ENCODE results near the gene TMTC4.

The TMTC4 gene

DNA sequence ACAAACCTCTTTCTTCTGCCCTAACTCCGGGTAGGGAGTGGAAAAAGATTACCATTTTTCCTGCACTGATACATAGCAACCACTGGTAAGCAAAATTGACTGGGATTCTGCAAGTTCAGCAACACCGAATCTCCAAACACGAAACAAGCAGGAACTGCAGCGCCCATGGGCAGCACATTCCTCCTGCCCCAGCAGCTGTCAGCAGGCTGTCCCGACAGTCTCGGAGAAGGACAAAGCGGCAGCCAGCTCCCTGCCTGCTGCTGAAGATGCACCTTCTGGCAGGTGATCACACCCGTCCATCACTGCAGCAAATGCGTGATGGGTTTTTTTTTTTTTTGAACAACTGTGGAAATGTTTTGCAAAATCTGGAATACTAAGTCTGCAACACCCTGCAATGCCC is 6.7 kb downstream of the TMTC4 start:
- DNase-seq (ENCODE audit: low read depth) = no peak
- H3K4me3 ChIP-seq (ENCODE audit: low read depth, low read length) = no peak overlapping the region
- in situ Hi-C loops (cut with HindIII; ENCODE audit: low sequenced_read_pairs) = no loop called here
- TF ChIP-seq, protein P1, sequence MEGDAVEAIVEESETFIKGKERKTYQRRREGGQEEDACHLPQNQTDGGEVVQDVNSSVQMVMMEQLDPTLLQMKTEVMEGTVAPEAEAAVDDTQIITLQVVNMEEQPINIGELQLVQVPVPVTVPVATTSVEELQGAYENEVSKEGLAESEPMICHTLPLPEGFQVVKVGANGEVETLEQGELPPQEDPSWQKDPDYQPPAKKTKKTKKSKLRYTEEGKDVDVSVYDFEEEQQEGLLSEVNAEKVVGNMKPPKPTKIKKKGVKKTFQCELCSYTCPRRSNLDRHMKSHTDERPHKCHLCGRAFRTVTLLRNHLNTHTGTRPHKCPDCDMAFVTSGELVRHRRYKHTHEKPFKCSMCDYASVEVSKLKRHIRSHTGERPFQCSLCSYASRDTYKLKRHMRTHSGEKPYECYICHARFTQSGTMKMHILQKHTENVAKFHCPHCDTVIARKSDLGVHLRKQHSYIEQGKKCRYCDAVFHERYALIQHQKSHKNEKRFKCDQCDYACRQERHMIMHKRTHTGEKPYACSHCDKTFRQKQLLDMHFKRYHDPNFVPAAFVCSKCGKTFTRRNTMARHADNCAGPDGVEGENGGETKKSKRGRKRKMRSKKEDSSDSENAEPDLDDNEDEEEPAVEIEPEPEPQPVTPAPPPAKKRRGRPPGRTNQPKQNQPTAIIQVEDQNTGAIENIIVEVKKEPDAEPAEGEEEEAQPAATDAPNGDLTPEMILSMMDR (IDR thresholded peaks at IDR 0.05; ENCODE audit: low read depth, low read length, missing control alignments) = no peak

DNA sequence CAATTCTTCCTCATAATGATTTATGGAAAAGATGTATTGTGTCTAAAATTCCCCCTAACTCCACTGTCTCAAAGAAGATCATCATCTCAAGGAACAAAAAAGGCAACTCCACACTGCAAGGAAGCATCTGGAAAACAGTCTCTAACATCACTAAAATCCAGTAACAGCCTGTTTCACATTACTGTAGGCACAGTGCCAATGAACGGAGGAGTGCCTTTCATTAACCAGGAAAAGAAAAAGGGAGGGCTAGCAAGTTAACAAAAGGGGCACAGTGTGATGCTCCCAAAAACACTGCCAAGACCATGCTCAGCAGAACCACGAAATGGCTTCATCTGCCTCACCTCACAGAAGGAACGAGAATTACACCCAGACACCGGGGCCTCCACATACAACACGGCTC is 8.5 kb downstream of the TMTC4 start:
- H3K4me3 ChIP-seq (ENCODE audit: low read depth, low read length) = no peak overlapping the region
- in situ Hi-C loops (cut with HindIII; ENCODE audit: low sequenced_read_pairs) = no loop called here
- TF ChIP-seq, protein P1 (IDR thresholded peaks at IDR 0.05; ENCODE audit: low read depth, low read length, missing control alignments) = no peak
- peak; percentile 41 for DNase-seq (ENCODE audit: low read depth)

DNA sequence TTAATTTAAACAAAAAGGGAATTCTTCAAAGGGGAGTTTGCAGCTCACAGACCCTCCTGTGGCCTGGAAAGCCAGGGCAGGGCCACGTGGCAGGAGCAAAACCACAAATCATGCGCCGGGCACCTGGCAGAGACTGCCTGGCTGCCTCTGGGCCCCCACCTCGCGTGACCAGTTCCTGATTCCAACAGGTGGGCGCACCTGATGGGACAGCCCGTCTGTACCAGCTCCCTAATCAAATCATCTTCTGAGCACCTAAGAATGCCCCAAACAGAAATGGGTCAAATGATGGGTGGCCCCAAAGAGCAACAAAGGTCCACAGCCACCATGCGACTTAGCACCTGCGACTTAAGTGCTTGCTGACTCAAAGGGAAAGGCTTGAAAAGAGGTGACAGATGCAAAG is 9.2 kb downstream of the TMTC4 start:
- no peak for DNase-seq (ENCODE audit: low read depth)
- H3K4me3 ChIP-seq (ENCODE audit: low read depth, low read length) = no peak overlapping the region
- TF ChIP-seq, protein P1 (IDR thresholded peaks at IDR 0.05; ENCODE audit: low read depth, low read length, missing control alignments) = no peak
- in situ Hi-C loops (cut with HindIII; ENCODE audit: low sequenced_read_pairs) = no loop called here

DNA sequence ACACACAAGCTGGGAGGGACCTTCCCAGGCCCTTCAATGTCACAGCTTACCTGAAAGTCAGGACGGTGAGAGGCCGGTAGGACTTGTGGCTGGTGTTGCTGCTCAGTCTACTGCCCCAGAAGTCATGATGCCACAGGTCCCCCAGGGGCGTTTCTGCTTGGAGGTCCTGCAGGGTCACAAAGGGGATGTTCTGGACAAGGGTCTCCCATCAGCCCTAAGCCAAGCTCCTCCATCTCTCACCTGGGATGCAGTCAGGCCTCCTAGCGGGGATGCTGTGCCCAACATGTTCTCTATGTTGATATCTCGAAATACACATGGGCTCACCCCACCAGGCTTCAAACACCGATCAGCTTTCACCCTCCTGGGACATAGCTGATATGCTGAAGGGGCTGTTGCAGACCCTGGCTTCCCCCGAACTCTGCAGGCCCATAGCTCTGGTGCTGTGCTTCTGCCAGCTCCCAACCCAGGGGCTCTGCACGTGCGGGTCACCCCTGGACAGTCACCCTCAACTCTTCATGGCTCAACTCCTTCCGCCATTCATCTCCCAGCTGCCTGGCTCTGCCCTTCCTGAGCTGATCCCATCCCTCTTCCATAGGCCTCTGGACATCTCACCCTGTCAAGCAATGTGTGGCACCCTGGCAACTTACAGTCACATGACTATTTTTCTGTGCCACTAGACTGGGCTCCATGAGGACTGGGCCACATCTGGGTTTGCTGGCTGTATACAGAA is 10.3 kb downstream of the TMTC4 start:
- no peak for DNase-seq (ENCODE audit: low read depth)
- TF ChIP-seq, protein P1 (IDR thresholded peaks at IDR 0.05; ENCODE audit: low read depth, low read length, missing control alignments) = no peak
- H3K4me3 ChIP-seq (ENCODE audit: low read depth, low read length) = no peak overlapping the region
- in situ Hi-C loops (cut with HindIII; ENCODE audit: low sequenced_read_pairs) = no loop called here

DNA sequence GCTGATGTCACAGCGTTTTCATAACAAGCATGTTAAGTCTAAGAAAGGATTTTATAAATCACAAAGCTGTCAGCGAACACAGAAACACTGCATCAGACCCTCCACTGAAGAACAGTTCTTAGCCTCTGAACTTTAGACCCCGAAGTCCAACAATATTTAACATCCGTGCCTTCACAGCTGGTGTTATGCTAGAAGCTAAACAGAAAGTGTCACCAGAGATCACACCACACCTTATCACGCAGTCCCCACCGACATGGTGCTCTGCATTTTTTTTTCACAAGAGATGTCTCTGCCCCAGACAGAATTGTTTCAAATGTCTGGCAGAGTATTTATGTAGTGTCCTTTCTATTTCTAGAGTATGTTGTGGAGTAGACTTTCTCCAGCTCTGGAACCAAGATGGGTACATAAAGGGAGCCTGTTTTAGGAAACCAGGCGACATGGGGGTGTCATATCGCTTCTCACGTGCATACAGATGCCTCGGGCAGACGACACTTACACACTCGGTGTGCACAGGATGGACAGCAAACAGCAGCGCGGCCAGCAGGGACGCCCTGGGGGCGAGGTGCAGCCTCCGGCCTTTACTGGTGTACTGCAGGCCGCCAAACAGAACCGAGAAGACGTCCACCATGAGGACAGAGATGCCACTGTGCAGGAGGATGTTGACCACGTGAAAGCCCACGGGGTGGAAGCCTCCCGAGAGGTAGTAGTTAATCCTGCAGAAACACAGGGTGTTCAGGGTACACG is 12.0 kb downstream of the TMTC4 start:
- no peak overlapping the region for H3K4me3 ChIP-seq (ENCODE audit: low read depth, low read length)
- no peak for DNase-seq (ENCODE audit: low read depth)
- TF ChIP-seq, protein P1 (IDR thresholded peaks at IDR 0.05; ENCODE audit: low read depth, low read length, missing control alignments) = no peak
- in situ Hi-C loops (cut with HindIII; ENCODE audit: low sequenced_read_pairs) = no loop called here

DNA sequence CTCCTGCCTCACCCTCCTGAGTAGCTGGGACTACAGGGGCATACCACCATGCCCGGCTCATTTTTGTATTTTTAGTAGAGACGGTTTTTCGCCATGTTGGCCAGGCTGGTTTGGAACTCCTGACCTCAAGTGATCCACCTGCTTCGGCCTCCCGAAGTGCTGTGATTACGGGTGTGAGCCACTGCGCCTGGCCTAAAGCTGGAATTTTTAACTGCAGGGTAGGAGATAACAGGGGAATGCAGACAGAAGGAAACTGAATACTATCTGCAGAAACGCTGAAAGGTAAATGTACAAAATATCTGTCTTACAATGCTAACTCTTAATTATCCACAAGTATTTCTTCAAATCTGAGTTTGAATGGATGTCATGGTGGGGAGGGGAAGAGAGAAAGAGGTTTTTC is 13.8 kb downstream of the TMTC4 start:
- DNase-seq (ENCODE audit: low read depth) = no peak
- H3K4me3 ChIP-seq (ENCODE audit: low read depth, low read length) = no peak overlapping the region
- TF ChIP-seq, protein P1 (IDR thresholded peaks at IDR 0.05; ENCODE audit: low read depth, low read length, missing control alignments) = no peak
- in situ Hi-C loops (cut with HindIII; ENCODE audit: low sequenced_read_pairs) = no loop called here
